Transverse colon (tissue), 4 donors: ENCODE results near the gene DMP1. TPM values are rescaled to one million over a fixed set of nuclear protein-coding genes. Genes with fewer than 3 reads are reported as not detected.

Source experiments
- DNase-seq: peaks from one replicate; pipeline ENCODE4 v3.0.0-alpha.2; 2019
- H3K27ac ChIP-seq, 4 donors: fragments of 200-600 bp; sonication (generic); 2 replicates each; pipeline ENCODE4 v1.5.1; 2016 to 2018; ENCODE audit warnings: inconsistent platforms in 4 of 4
- H3K27me3 ChIP-seq: fragments of 200-600 bp; sonication (generic); 2 replicates; pipeline ENCODE4 v1.5.1; 2017; ENCODE audit warnings: inconsistent platforms
- H3K36me3 ChIP-seq, 4 donors: fragments of 200-600 bp; sonication (generic); 2 replicates each; pipeline ENCODE4 v1.5.1; 2017 to 2019; ENCODE audit warnings: inconsistent platforms in 4 of 4
- H3K4me1 ChIP-seq, 4 donors: fragments of 200-600 bp; sonication (generic); 2 replicates each; pipeline ENCODE4 v1.5.1; 2017 to 2020; ENCODE audit warnings: inconsistent platforms in 4 of 4
- H3K4me3 ChIP-seq, 4 donors: fragments of 200-600 bp; sonication (generic); 1 replicate in 1 of 4; 2 replicates in 3 of 4; pipeline versions ENCODE4 v1.5.1 to v1.6.1; 2017 to 2019; ENCODE audit warnings: inconsistent platforms in 4 of 4
- H3K9me3 ChIP-seq, 2 donors: fragments of 200-600 bp; sonication (generic); 2 replicates each; pipeline ENCODE4 v1.5.1; 2017 to 2019; ENCODE audit warnings: inconsistent platforms in 2 of 2
- EP300 ChIP-seq: sonication (generic); formaldehyde crosslinking; IDR thresholded peaks from one replicate; pipeline ENCODE4 v1.6.1; 2017; ENCODE audit warnings: antibody characterized with exemption, low read depth
- POLR2A ChIP-seq: fragments of 450-650 bp; IDR thresholded peaks from one replicate; pipeline ENCODE4 v1.6.1; 2016; ENCODE audit warnings: antibody characterized with exemption, mild to moderate bottlenecking, moderate library complexity
- POLR2AphosphoS5 ChIP-seq, 3 donors: sonication (generic); formaldehyde crosslinking; IDR thresholded peaks; one replicate each; pipeline ENCODE4 v1.6.1; 2016; ENCODE audit warnings: antibody characterized with exemption in 3 of 3
- WGBS, 2 donors: methylation state at CpG; one replicate each; pipeline ENCODE4 v1.1.5; 2018; ENCODE audit warnings: low coverage in 1 of 2; 5-methylcytosine and 5-hydroxymethylcytosine counted together
- in situ Hi-C, 4 donors: fragments of 200-750 bp; cut with MboI; loops; one replicate each; pipeline versions ENCODE4 v1.15.0 to v1.15.1; 2017; ENCODE audit warnings: low sequenced_read_pairs in 3 of 4, low pct_ligation_motif_present in 1 of 4, low pct_unique_long_range_greater_than_20kb in 1 of 4
- intact Hi-C: fragments of 100-400 bp; cut with DNase I; formaldehyde crosslinking; loops from one replicate; pipeline ENCODE4 v1.15.1; 2023; ENCODE audit warnings: low total_unique reads
- total RNA-seq, 4 donors: library from RNA; depleted of rRNA; stranded (reverse); fragments of >200 nt; gene quantifications; one replicate each; pipeline ENCODE4 v1.1.0, GENCODE V29; 2016
- TF ChIP-seq, protein P1 (sequence below), 5 experiments: fragments of 200-600 bp in 3 of 5; fragments of 450-650 bp in 2 of 5; sonication (generic) in 3 of 5; IDR thresholded peaks; 1 replicate in 2 of 5; 2 replicates in 3 of 5; pipeline ENCODE4 v1.5.1; 2016 to 2017; ENCODE audit warnings: antibody characterized with exemption in 5 of 5, inconsistent platforms in 3 of 5, mild to moderate bottlenecking in 2 of 5, moderate library complexity in 1 of 5

Gene DMP1
- total RNA-seq, 4 donors from 2014 or later: not detected

DNA sequence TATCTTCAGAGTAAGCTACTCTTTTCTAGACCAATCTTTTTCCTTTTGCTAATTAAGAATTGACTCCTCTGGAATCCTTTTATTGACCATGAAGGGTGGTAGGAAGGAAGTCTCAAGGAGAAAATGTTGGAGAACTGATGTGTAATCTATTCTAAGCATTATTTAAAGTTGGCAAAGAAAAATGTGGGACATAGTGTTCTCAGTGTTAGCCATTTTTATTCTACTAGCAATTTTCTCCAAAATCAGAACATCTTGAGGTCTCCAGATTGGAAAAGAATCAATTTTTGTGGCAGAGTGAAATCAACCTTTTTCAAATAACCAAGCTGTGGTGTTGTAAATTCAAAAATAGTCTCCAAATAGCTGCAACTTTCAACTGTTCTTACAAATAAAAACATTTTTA is 18.4 kb upstream of the DMP1 start:
- H3K9me3 ChIP-seq: no peaks in the 10 kb centered on the region
- H3K27me3 ChIP-seq: no peaks in the 10 kb centered on the region
- no peaks in the 10 kb centered on the region for H3K36me3 ChIP-seq
- no peak for TF ChIP-seq EP300
- H3K4me3 ChIP-seq: no peak overlapping the region
- DNase-seq: no peak
- H3K27ac ChIP-seq: no peak overlapping the region
- intact Hi-C loops: no loop called here
- in situ Hi-C loops: no loop called here
- peaks cover 0 to 5% (median 0%) of the 10 kb centered on the region in 4 donors for H3K4me1 ChIP-seq

DNA sequence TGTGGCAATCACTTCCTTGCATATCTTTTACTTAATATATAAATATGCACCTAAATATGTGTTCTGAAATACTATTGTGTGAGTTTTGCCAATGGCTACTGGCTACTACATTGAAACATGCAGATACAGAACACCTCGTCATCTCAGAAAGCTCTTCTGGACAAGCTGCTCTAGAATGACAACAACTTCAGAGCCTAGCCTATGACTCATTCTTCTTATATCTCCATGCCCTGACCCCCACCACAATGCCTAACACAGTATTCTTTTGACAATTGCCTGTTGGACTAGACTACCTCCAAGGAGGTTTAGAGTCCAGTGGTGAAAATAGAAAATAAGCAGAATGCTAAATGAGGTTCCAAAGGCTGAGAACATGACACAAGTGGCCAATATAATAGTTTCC is 17.6 kb upstream of the DMP1 start:
- H3K4me1 ChIP-seq: peaks cover 0 to 5% (median 0%) of the 10 kb centered on the region in 4 donors
- H3K36me3 ChIP-seq: no peaks in the 10 kb centered on the region
- 50 to 78% methylated on average over 1 of the region's 1 CpG for WGBS, 2 donors
- no peak for DNase-seq
- in situ Hi-C loops (no loop called here), intact Hi-C loops (no loop called here)
- no peak overlapping the region for H3K4me3 ChIP-seq
- H3K27ac ChIP-seq: no peak overlapping the region
- H3K27me3 ChIP-seq: no peaks in the 10 kb centered on the region
- no peaks in the 10 kb centered on the region for H3K9me3 ChIP-seq
- TF ChIP-seq EP300 (no peak), POLR2AphosphoS5 (IDR thresholded peaks at IDR 0.05) (no peak), POLR2A (no peak)
- TF ChIP-seq, protein P1, sequence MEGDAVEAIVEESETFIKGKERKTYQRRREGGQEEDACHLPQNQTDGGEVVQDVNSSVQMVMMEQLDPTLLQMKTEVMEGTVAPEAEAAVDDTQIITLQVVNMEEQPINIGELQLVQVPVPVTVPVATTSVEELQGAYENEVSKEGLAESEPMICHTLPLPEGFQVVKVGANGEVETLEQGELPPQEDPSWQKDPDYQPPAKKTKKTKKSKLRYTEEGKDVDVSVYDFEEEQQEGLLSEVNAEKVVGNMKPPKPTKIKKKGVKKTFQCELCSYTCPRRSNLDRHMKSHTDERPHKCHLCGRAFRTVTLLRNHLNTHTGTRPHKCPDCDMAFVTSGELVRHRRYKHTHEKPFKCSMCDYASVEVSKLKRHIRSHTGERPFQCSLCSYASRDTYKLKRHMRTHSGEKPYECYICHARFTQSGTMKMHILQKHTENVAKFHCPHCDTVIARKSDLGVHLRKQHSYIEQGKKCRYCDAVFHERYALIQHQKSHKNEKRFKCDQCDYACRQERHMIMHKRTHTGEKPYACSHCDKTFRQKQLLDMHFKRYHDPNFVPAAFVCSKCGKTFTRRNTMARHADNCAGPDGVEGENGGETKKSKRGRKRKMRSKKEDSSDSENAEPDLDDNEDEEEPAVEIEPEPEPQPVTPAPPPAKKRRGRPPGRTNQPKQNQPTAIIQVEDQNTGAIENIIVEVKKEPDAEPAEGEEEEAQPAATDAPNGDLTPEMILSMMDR (IDR thresholded peaks at IDR 0.05): no peak

DNA sequence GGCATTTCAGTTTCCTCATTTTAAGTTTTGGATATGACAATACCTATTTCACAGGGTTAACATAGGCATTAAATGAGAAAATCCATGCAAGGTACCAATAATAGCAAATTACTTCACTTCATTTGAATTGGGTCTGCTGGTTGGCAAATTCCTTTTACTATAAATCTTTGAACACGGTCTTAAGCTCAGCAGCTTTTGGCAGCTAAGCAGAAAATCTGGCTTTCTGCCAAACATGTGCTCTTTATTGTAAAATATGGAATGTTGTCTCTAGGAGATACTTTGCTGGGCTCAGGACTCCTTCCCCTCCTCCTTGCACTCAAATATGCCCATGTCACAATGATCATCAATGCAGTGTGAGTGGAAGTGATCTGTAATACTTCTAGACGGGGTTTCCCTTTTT is 16.8 kb upstream of the DMP1 start:
- Histone ChIP-seq H3K36me3 (no peaks in the 10 kb centered on the region), H3K9me3 (no peaks in the 10 kb centered on the region), H3K27ac (no peak overlapping the region), H3K4me1 (peaks cover 0 to 5% (median 0%) of the 10 kb centered on the region in 4 donors), H3K27me3 (no peaks in the 10 kb centered on the region), H3K4me3 (no peak overlapping the region)
- 34% methylated on average over 2 of the region's 2 CpGs; no CpG with 5 or more reads in 1 of the 2 donors for WGBS, 2 donors
- TF ChIP-seq, protein P1 (IDR thresholded peaks at IDR 0.05): no peak
- TF ChIP-seq EP300 (no peak), POLR2AphosphoS5 (IDR thresholded peaks at IDR 0.05) (no peak), POLR2A (no peak)
- intact Hi-C loops (no loop called here), in situ Hi-C loops (no loop called here)
- DNase-seq: no peak

DNA sequence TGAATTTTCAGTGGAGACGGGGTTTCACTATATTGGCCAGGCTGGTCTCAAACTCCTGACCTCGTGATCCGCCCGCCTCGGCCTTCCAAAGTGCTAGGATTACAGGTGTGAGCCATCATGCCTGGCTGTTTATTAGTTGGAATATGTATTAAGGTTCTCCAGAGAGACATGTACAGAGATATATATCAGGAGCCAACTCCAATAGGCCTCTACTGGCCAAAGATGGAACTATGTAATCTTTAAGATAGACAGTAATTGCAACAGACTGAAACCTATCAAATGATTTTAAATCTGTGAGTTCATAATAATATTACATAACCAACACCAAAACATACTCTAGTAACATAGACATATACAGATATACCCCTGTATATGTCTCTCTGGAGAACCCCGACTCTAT is 5.8 kb upstream of the DMP1 start:
- no peak for TF ChIP-seq POLR2AphosphoS5 (IDR thresholded peaks at IDR 0.05)
- TF ChIP-seq, protein P1 (IDR thresholded peaks at IDR 0.05): no peak
- Histone ChIP-seq H3K27ac (no peak overlapping the region), H3K4me1 (no peaks in the 10 kb centered on the region), H3K36me3 (no peaks in the 10 kb centered on the region), H3K4me3 (no peak overlapping the region), H3K27me3 (no peaks in the 10 kb centered on the region), H3K9me3 (no peaks in the 10 kb centered on the region)
- no peak for DNase-seq
- in situ Hi-C loops: no loop called here
- intact Hi-C loops: no loop called here
- 98 to 100% methylated on average over 1 to 6 of the region's 6 CpGs for WGBS, 2 donors

DNA sequence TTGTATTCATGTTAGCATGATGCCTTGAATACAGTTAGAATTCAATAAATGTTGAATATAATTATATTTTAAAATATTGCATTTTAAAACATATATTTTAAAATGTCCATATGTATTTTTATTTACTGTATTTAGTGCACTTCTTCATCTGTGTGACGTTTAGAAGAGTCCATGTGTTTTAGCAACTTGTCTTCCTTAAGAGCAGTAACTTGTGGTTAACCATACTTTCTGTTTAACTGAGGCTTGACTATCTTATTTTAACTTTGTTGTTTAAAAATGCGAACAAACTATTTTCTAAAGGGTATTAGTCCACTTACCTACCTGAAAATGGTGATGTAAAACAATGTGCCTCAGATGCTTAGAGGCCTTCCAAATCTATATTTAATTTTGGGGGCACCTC is 858 bp downstream of the DMP1 start:
- H3K36me3 ChIP-seq: no peaks in the 10 kb centered on the region
- no peaks in the 10 kb centered on the region for H3K27me3 ChIP-seq
- in situ Hi-C loops (loop anchor here in 1 of 4 donors (25.0 kb wide), 1 partner anchor 336 kb away; the partner anchor contains the start of gene SPP1), intact Hi-C loops (no loop called here)
- no peak overlapping the region for H3K27ac ChIP-seq
- no peak for TF ChIP-seq POLR2A
- no peak for TF ChIP-seq POLR2AphosphoS5 (IDR thresholded peaks at IDR 0.05)
- TF ChIP-seq, protein P1 (IDR thresholded peaks at IDR 0.05): no peak
- no peak for TF ChIP-seq EP300
- H3K4me3 ChIP-seq: no peak overlapping the region
- DNase-seq: no peak
- no peaks in the 10 kb centered on the region for H3K4me1 ChIP-seq
- no peaks in the 10 kb centered on the region for H3K9me3 ChIP-seq
- 73 to 77% methylated on average over 2 of the region's 2 CpGs for WGBS, 2 donors
